ENCODE results near the gene SESN1.

SESN1 gene

DNA sequence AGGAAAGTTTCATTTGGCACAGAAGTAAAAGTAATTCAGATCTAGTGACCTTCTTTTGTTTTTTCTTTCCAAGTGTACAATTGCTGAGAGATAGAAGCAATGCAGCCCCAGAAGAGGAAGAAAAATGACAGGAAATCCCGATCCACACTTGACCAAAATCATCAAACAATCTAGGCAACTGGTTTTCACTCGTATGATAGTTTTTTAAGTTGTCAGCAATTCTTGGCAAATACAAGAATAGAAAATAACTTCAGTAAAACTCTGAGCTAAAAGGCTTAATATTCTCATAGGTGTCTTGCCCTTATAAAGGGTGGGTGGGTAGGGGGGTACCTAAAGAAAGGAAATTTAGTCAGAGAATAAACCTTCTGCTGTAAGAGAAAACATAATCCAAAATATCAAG, 36.0 kb downstream of the SESN1 start:
- no peak for DNase-seq

- DNase-seq: no peak
These were observed 38.0 kb downstream of the SESN1 start for GRCh38 chr6:109056661-109057060.

DNA sequence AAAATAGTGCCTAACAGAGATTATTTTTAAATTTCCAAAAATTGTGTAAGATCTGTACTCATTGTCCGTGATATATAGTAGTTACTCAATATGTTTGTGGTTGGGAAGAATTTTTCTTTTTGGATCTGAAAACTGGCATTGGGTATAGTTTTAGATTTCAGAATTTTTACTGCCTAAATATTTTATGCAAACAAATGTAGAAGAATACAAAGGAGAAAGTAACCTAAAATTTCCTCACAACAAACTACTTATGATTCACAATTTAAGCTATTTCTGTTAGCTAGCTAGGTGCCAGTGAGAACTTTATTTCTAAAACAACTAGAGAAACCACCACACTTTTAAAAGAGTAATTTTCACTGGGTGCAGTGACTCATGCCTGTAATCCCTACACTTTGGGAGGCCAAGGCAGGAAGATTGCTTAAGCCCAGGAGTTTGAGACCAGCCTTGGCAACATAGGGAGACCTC, 38.8 kb downstream of the SESN1 start:
- DNase-seq: no peak

GRCh38 chr6:109053336-109053735, 41.3 kb downstream of the SESN1 start:
- no peak for DNase-seq

DNA sequence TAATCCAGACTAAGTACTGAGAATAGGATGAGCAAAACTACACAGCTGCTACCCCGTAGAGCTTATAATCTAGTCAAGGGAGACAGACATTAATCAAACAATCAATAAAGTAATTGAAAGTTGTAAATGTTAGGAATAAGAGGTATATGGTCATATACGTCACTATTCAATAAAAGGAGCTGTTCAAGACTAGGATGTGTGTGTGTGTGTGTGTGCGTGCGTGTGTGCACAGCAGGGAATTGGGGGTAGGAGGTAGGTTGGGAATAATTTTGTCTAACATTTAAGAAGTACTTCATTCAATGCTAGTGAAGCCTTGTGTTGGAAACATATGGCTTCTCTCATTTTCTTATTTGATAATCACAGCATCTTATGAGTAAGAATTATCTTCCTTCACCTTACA, 41.8 kb downstream of the SESN1 start:
- no peak for DNase-seq

GRCh38 chr6:109052018-109052651, 42.5 kb downstream of the SESN1 start:
- no peak for DNase-seq

- DNase-seq: no peak
These were observed 43.2 kb downstream of the SESN1 start for GRCh38 chr6:109051301-109052017.

DNA sequence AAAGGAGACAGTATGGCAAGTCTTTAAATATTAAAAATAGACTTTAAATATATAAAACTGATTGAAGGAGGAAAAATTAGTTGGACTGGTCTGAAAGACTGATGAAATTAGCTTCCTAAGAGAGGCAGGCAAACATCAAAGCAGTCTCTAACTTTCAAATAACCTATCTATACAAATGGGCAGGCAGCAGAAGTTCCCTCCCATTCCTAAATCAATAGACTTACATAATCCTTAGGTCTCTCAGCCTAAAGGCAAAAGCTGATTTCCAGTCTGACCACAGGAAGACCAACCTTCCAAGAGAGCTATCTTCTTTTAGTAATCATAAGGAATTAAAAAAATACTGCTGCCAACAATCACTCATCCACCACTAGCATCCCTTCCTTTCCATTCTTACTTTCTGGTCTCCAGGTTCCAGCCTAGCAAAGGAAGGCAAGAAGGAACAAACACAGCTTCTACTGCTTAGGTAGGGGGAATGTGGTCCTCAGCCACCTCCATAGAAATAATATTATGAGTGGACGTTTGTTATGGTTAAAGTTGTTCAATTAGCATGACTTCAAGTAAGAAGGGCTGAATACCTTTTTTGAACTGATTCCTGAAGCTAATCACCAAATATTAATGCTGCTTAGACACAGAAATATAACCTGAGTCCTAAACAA, 44.1 kb downstream of the SESN1 start:
- no peak for DNase-seq

- no peak for DNase-seq
These were observed 44.6 kb downstream of the SESN1 start for GRCh38 chr6:109050012-109050411.

GRCh38 chr6:109048670-109049415, 45.8 kb downstream of the SESN1 start:
- no peak for DNase-seq

DNA sequence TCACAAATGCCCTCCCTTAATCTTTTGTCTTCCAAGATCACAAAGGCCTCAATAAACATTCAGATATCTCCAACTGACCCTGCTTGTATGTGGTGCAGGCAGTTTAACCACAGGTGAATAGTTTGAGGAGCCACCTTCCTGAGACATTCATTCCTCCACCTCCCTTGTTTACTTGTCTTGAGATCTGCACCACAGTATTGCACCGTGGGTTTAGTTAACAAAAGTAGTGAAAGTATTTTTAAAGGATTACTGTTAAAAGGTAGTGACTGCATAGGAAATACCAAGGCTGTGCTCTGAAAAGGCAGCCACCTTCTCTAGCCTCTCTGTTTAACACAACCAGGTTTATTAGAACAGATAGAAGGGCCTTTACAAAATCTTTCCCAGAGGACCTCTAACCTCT, 46.5 kb downstream of the SESN1 start:
- DNase-seq: no peak

DNA sequence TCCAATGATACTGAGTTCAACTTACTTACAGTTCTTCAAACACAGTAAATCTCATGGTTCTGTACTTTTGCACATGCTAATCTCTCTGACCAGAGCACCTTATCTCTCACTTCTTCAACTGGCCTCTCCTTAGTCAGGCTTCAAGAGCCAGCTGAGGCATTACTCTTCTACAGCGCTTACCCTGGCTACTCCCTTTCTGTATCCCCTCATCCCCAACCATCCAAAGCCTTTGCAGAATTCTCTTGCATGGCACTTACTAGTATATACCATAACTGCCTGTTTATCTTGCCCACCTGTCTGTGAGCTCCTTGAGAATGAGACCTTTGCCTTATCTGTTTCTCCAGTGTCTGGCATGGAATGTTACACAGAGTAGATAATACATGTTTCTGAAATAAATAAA, 49.2 kb downstream of the SESN1 start:
- DNase-seq: no peak

DNA sequence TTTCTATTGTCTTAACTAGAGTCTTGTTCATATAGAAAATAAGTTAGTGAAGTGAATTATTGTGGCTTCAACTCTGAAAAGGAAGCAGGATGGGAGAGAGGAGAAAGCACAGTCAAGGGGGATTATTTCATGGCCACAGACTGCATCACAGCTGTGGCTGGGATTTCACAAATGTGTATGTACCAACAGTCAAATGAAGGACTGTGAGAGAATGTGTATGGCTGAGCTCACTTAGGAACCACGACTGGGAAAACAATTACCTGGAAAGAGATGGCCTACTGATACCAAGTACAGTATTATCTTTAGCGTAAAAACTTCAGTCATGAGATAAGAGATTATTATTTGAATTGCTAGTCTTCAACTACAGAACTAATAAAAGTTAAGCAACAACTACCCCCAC, 54.9 kb downstream of the SESN1 start:
- DNase-seq: no peak

GRCh38 chr6:109038837-109039398, 55.7 kb downstream of the SESN1 start:
- no peak for DNase-seq

DNA sequence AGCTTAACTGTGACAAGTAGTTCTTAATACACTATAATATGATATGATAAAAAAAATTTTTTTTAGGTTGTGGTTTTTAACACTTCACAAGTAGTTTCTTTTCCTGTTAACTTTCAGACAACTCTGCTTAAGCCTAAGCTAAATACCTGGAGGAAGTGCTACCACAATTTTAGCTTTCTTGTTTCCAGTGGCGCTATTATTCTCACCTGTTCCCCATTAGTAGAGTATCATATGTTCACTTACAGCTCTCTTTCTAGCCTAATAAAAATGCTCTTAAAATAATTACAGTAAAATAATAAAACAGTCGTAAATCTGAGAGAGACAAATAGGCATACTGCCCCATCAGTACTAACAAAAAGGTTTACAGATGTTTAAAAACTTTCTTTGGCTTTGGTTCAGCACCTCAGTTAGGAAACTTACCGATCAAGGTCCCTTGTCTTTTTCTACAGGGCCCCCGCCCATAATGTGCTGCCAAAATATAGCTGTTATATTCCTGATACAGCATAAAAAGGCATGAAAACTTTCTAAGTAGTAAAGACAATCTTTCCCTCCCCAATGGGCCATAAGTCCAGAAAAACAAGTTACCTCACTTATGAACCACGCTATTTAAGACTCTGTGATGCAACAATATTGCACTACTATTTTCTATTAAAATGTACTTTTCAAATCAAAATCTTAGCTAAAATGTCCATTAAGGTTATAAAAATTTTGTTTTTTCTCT, 57.9 kb downstream of the SESN1 start:
- no peak for DNase-seq

- DNase-seq: no peak
These were observed 60.1 kb downstream of the SESN1 start for GRCh38 chr6:109034526-109034925.

DNA sequence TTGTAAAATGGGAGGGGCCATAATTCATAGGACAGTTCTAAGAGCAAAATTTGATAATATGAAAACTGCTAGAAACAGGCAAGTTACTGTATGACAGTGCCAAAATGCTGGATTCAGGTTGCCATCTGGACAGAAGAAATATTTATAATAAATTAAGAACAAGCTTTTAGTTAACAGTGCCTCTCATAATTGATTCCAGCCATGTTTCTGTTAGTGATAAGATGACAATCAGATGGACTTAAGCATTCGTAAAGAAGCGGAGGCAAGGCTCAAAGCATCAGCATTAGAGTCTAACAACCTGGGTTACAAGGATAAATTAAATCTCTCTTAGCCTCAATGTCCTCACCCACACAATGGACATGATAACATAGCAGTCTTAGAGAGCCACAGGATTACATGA, 61.0 kb downstream of the SESN1 start:
- DNase-seq: no peak

GRCh38 chr6:109031416-109031815, 63.2 kb downstream of the SESN1 start:
- DNase-seq: no peak

- DNase-seq: no peak
These were observed 65.3 kb downstream of the SESN1 start for GRCh38 chr6:109029313-109029712.

DNA sequence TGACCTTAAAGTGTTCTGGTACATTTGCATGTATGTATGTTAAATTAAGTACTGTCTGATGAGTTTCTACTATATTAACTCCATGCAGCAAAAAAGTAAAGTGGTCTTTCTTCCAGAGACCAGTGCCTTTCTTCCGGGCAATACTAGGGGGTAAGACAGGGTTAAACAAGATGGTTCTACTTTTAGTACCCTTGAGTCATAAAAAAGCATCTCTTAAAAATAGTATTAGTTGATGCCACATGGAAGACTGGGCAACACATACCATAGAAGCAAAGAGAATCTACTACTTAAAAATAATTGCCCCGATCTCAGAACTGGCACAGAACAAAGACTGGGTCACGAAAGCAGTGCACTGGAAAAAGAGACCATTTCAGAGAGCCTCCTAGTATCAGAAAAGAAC, 66.2 kb downstream of the SESN1 start:
- DNase-seq: no peak

DNA sequence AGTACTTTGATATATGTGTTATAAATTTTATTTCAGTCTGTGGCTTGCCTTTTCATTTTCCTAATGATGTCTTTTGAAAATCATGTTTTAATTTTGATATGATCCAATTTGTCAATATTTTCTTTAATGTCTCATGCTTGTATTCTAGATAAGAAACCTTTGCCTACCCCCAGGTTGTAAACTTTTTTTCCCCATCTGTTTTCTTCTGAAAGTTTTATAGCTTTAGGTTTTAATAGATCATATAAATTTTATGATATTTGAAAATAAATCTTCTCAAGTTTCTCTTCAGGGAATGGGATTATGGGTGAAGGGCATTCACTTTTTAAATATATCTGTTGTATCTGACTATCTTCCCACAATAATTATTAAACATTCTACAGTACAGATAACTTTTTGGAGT, 66.7 kb downstream of the SESN1 start:
- DNase-seq: no peak

GRCh38 chr6:109025639-109026038, 69.0 kb downstream of the SESN1 start:
- DNase-seq: no peak

GRCh38 chr6:109024784-109025183, 69.9 kb downstream of the SESN1 start:
- DNase-seq: peak; percentile 52
